Activated T-helper 2 cell treated with anti-CD3 and anti-CD28 coated beads, Interferon-gamma antibody, Interleukin-2, Interleukin-4, amounts not matched to agents 10 μg/mL and 5 μg/mL and 100 μg/mL, durations not matched to agents 14 hours and 24 hours and 36 hours (primary cell): ENCODE measurements around the gene PRSS1. TPM values are rescaled to one million over a fixed set of nuclear protein-coding genes. Genes with fewer than 3 reads are reported as not detected.
"Not testable (repeated sequence)": the region's sequence is repeated elsewhere in the genome, so short reads cannot be mapped to it uniquely, and the experiment has no call there.

Source experiments
- DNase-seq: peaks from one replicate; pipeline ENCODE4 v3.0.0; 2021; ENCODE audit warnings: low spot score
- H3K27ac Mint-ChIP-seq: one replicate; pipeline ENCODE4 v1.8.0; 2021; ENCODE audit warnings: mixed read lengths
- H3K27me3 Mint-ChIP-seq: one replicate; pipeline ENCODE4 v1.8.0; 2021; ENCODE audit warnings: low read depth, mixed read lengths
- H3K36me3 Mint-ChIP-seq: one replicate; pipeline ENCODE4 v1.8.0; 2021; ENCODE audit warnings: low read depth, mixed read lengths
- H3K4me1 Mint-ChIP-seq: one replicate; pipeline ENCODE4 v1.8.0; 2021; ENCODE audit warnings: low read depth, mixed read lengths
- H3K4me3 Mint-ChIP-seq: one replicate; pipeline ENCODE4 v1.8.0; 2021; ENCODE audit warnings: low read depth, mild to moderate bottlenecking, moderate library complexity, mixed read lengths
- H3K9me3 Mint-ChIP-seq: one replicate; pipeline ENCODE4 v1.8.0; 2021; ENCODE audit warnings: mixed read lengths
- intact Hi-C: fragments of 100-400 bp; cut with micrococcal nuclease; formaldehyde crosslinking; loops from one replicate; pipeline ENCODE4 v1.15.1; 2023
- total RNA-seq: library from RNA; stranded (reverse); gene quantifications from 2 replicates; pipeline ENCODE4 v1.2.3, GENCODE V29; 2022

PRSS1 gene
- total RNA-seq, 1 donor from 2014 or later: not detected

GRCh38 chr7:142752376-142753225 lies 3.3 kb downstream of the PRSS1 start:
- Mint-ChIP-seq H3K9me3 (no peaks in the 10 kb centered on the region), H3K4me3 (no peak overlapping the region), H3K4me1 (no peaks in the 10 kb centered on the region), H3K27me3 (peaks cover 5% of the 10 kb centered on the region), H3K36me3 (no peaks in the 10 kb centered on the region), H3K27ac (no peak overlapping the region)
- intact Hi-C loops: no loop called here
- no peak for DNase-seq

- H3K27me3 Mint-ChIP-seq: peaks cover 5% of the 10 kb centered on the region
- no peaks in the 10 kb centered on the region for H3K9me3 Mint-ChIP-seq
- no peaks in the 10 kb centered on the region for H3K4me1 Mint-ChIP-seq
- no peak for DNase-seq
- no peak overlapping the region for H3K4me3 Mint-ChIP-seq
- H3K36me3 Mint-ChIP-seq: no peaks in the 10 kb centered on the region
- no peak overlapping the region for H3K27ac Mint-ChIP-seq
- intact Hi-C loops: no loop called here
Measured at GRCh38 chr7:142753366-142753765, 4.1 kb downstream of the PRSS1 start.

DNA sequence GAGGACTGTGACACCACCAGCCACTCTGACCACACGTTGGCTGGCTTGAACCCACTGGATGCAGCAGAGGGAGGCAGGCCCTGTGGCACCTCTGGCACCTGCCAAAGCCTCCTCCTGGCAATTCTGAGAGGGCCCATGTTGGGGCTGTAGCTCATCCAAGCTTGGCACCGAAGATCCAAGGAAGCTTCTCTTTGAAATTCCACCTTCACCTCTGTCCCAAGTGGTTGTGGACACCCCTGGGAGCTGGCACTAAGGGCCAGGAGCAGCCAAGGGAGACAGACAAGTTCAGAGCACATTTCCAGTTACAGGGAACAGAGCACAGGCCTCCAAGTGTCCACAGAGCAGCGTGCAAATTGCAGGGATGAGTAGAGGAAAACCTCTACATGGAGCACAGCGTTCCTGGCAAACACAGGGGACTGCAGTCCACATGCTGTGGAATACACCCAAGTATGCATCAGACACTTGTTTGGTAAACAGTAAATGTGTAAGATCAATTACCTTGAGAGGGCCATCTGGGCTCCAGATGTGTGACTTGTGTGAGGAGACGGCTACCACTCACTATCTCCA lies 4.7 kb downstream of the PRSS1 start:
- H3K27ac Mint-ChIP-seq, H3K36me3 Mint-ChIP-seq, H3K4me1 Mint-ChIP-seq, H3K4me3 Mint-ChIP-seq, intact Hi-C loops, H3K27me3 Mint-ChIP-seq, H3K9me3 Mint-ChIP-seq, DNase-seq: not testable (repeated sequence)

- H3K9me3 Mint-ChIP-seq: no peaks in the 10 kb centered on the region
- intact Hi-C loops: no loop called here
- DNase-seq: no peak
- no peak overlapping the region for H3K4me3 Mint-ChIP-seq
- H3K4me1 Mint-ChIP-seq: no peaks in the 10 kb centered on the region
- H3K27ac Mint-ChIP-seq: no peak overlapping the region
- no peaks in the 10 kb centered on the region for H3K36me3 Mint-ChIP-seq
- H3K27me3 Mint-ChIP-seq: peaks cover 5% of the 10 kb centered on the region
Measured at GRCh38 chr7:142754681-142755575, 5.7 kb downstream of the PRSS1 start.

DNA sequence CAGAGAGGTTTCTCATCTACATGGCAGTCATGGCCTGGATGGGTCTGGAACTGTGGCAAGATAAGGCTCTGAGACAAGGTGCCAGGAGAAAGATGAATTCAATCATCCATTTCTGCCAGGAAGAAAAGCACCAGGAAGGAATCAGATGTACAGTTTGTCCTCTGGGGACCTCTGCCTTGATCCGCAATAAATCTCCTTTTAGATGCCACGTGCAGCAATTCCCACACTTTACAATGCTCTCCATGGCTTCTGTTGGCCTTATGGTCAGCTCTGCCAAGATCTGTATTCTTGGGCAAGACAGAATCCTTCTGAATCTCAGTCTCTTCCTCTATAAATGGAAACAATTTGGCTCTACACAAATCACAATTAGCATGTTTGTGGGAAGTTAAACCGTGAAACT lies 9.0 kb downstream of the PRSS1 start:
- H3K4me3 Mint-ChIP-seq, intact Hi-C loops, H3K27ac Mint-ChIP-seq, H3K4me1 Mint-ChIP-seq, H3K36me3 Mint-ChIP-seq, H3K9me3 Mint-ChIP-seq, DNase-seq, H3K27me3 Mint-ChIP-seq: not testable (repeated sequence)

- no peak for DNase-seq
- intact Hi-C loops: no loop called here
- Mint-ChIP-seq H3K9me3 (no peaks in the 10 kb centered on the region), H3K27me3 (peaks cover 4% of the 10 kb centered on the region), H3K27ac (no peak overlapping the region), H3K36me3 (no peaks in the 10 kb centered on the region), H3K4me1 (no peaks in the 10 kb centered on the region), H3K4me3 (no peak overlapping the region)
Measured at GRCh38 chr7:142759433-142759832, 10.2 kb downstream of the PRSS1 start.

DNA sequence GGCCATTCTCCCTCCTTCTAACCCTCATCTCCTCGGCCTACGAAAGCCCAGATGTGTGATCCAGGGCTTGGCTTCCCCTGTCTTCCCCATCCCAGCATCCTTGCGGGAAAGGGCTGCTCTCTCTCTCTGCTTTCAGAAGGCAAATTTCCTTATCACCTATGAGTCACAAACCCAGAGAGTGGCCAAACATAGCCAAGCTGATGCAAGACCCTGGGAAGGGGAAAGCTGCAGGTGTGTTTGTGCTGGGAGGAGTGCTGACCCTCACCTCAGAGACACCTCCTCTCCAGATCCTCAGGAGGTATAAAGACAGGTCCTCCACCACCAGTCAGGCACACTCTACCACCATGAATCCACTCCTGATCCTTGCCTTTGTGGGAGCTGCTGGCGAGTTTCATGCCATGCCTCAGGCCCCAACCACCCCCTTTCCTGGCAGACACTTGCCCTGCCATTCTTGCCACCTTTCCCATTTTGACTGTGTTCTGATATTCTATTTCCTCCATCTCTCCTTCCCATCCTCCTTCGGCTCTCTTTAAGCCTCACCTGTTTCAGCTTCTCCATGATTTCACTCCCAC lies 10.9 kb downstream of the PRSS1 start:
- Mint-ChIP-seq H3K36me3 (no peaks in the 10 kb centered on the region), H3K4me3 (no peak overlapping the region), H3K27ac (no peak overlapping the region), H3K4me1 (no peaks in the 10 kb centered on the region), H3K27me3 (peaks cover 4% of the 10 kb centered on the region), H3K9me3 (no peaks in the 10 kb centered on the region)
- intact Hi-C loops: no loop called here
- DNase-seq: no peak

DNA sequence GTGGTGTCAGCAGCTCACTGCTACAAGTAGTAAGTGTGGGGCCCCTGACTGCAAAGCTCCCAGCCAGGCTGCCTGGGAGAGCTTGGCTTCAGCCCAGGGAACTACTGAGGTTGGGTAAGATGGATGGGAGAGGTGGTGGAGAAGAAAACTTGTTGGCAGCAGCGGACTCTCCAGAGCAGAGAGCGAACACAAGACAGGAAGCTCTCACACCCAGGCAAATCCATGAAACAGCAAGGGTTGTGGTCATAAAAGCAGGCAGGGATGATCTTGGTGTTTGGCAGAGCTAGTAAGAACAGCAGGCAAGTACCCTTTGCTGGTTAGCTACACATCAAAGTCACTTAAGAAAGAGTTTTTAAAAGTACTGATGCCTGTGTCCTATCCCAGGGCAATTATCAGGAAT lies 12.3 kb downstream of the PRSS1 start:
- H3K36me3 Mint-ChIP-seq, H3K9me3 Mint-ChIP-seq, intact Hi-C loops: not testable (repeated sequence)

DNA sequence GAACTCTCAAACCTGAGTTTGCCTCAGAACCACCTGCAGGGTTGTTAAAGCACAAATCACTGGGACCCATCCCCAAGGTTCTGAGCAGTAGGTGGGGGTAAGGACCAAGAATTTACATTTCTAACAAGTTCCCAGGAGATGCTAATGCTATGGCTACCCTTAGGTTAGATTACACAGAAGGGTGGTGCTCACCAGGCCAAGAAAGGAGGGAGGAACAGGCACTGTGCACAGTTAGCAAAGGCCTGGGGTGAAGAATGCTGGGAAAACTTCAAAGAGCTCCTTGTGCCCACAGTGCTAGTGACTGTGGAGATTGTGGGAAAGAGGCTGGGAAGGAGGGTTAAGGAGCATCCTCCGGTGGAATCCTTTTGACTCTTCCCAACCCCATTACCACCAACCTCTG lies 12.8 kb downstream of the PRSS1 start:
- peaks cover 4% of the 10 kb centered on the region for H3K27me3 Mint-ChIP-seq
- H3K9me3 Mint-ChIP-seq: no peaks in the 10 kb centered on the region
- intact Hi-C loops: no loop called here
- H3K36me3 Mint-ChIP-seq: no peaks in the 10 kb centered on the region
- no peak overlapping the region for H3K4me3 Mint-ChIP-seq
- H3K27ac Mint-ChIP-seq: no peak overlapping the region
- no peak for DNase-seq
- no peaks in the 10 kb centered on the region for H3K4me1 Mint-ChIP-seq

More for the DNA sequence above, 12.3 kb downstream of the PRSS1 start:
- H3K27ac Mint-ChIP-seq, H3K4me3 Mint-ChIP-seq, H3K4me1 Mint-ChIP-seq, DNase-seq, H3K27me3 Mint-ChIP-seq: not testable (repeated sequence)

DNA sequence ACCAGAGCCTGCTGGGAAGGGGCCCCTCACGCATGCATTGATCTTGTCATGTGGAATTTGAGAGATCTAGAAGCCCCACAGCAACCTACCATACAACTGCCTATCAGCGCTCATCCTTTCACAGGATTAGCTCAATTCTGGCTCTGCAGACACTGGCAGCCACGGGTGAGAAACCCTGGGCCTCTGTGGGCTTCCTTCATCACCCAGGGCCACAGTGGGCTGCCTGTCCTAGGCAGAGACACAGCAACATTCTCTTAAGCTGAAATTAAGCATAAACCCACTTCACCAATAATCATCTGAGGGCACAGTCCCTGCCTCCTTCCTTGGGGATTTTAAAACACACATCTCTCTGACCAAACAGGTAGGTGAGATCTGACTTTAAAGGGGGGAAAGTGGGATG lies 18.2 kb downstream of the PRSS1 start:
- H3K4me3 Mint-ChIP-seq: no peak overlapping the region
- H3K9me3 Mint-ChIP-seq: no peaks in the 10 kb centered on the region
- H3K36me3 Mint-ChIP-seq: no peaks in the 10 kb centered on the region
- intact Hi-C loops: no loop called here
- no peak overlapping the region for H3K27ac Mint-ChIP-seq
- no peak for DNase-seq
- peaks cover 1% of the 10 kb centered on the region for H3K27me3 Mint-ChIP-seq
- H3K4me1 Mint-ChIP-seq: peaks cover 7% of the 10 kb centered on the region

DNA sequence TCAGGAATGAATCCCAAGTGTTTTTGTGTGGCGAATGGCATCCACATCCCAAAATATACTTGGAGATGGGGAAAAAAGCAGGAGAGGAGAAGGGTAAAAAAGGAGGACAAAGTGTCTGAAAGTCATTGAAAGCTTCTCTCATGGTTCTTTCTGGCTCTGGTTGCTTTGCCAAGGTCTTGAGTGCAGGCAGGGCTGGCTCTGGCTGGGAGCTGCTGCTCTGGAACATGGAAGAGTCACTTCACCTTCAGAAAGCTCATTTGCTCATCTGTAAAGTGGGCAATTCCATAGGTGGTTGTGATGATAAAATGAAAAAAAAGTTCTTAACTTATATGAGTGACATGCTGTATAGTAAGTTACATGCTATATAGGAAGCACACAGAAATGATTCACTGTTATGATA lies 18.6 kb downstream of the PRSS1 start:
- peaks cover 7% of the 10 kb centered on the region for H3K4me1 Mint-ChIP-seq
- H3K27ac Mint-ChIP-seq: no peak overlapping the region
- H3K36me3 Mint-ChIP-seq: no peaks in the 10 kb centered on the region
- peaks cover 1% of the 10 kb centered on the region for H3K27me3 Mint-ChIP-seq
- intact Hi-C loops: no loop called here
- DNase-seq: no peak
- H3K4me3 Mint-ChIP-seq: no peak overlapping the region
- H3K9me3 Mint-ChIP-seq: no peaks in the 10 kb centered on the region

DNA sequence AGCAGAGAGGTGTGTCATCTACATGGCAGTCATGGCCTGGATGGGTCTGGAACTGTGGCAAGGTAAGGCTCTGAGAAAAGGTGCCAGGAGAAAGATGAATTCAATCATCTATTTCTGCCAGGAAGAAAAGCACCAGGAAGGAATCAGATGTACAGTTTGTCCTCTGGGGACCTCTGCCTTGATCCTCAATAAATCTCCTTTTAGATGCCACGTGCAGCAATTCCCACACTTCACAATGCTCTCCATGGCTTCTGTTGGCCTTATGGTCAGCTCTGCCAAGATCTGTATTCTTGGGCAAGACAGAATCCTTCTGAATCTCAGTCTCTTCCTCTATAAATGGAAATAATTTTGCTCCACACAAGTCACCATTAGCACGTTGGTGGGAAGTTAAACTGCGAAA lies 19.6 kb downstream of the PRSS1 start:
- H3K27me3 Mint-ChIP-seq, H3K27ac Mint-ChIP-seq, H3K4me3 Mint-ChIP-seq, intact Hi-C loops, DNase-seq, H3K9me3 Mint-ChIP-seq, H3K4me1 Mint-ChIP-seq, H3K36me3 Mint-ChIP-seq: not testable (repeated sequence)
